GM21528 (cell line): ENCODE measurements around the gene SEMA4C.

Experiments
- ATAC-seq: cut with Tn5 transposase; IDR thresholded peaks from one replicate; pipeline ENCODE4 v1.9.1; 2021; ENCODE audit warnings: mild to moderate bottlenecking, moderate library complexity; ENCODE audit not compliant: unreplicated experiment, low FRiP score

The SEMA4C gene

GRCh38 chr2:96824079-96824870, 45.6 kb downstream of the SEMA4C start:
- ATAC-seq: no peak

GRCh38 chr2:96823198-96823597, 46.7 kb downstream of the SEMA4C start:
- no peak for ATAC-seq

GRCh38 chr2:96822786-96823185, 47.1 kb downstream of the SEMA4C start:
- no peak for ATAC-seq

GRCh38 chr2:96821113-96821675, 48.7 kb downstream of the SEMA4C start:
- ATAC-seq: no peak

- ATAC-seq: no peak
Measured at GRCh38 chr2:96819876-96820511, 49.9 kb downstream of the SEMA4C start.

- ATAC-seq: no peak
Measured at GRCh38 chr2:96819128-96819875, 50.6 kb downstream of the SEMA4C start.

GRCh38 chr2:96817882-96818281, 52.0 kb downstream of the SEMA4C start:
- ATAC-seq: no peak

- ATAC-seq: peak; percentile 45
Measured at GRCh38 chr2:96816836-96817702, 52.8 kb downstream of the SEMA4C start.

- peak; percentile 77 for ATAC-seq
Measured at GRCh38 chr2:96816127-96816835, 53.6 kb downstream of the SEMA4C start, which contains the start of gene CNNM3. CNNM3 (plus strand) TSS chr2:96816268; CDS start chr2:96816278, 10 bp downstream.

- no peak for ATAC-seq
Measured at GRCh38 chr2:96815326-96816126, 54.4 kb downstream of the SEMA4C start.

GRCh38 chr2:96813656-96814055, 56.2 kb downstream of the SEMA4C start:
- ATAC-seq: no peak

- no peak for ATAC-seq
Measured at GRCh38 chr2:96811917-96812316, 58.0 kb downstream of the SEMA4C start.

GRCh38 chr2:96810783-96811192, 59.1 kb downstream of the SEMA4C start:
- ATAC-seq: no peak

GRCh38 chr2:96809951-96810782, 59.7 kb downstream of the SEMA4C start:
- ATAC-seq: no peak
